ENCODE results near the gene HRC. TPM values are rescaled to one million over a fixed set of nuclear protein-coding genes. Genes with fewer than 3 reads are reported as not detected.
A peak's percentile ranks its signal among the peaks of the same experiment; 100 is the strongest.
"Not testable (repeated sequence)": the region's sequence is repeated elsewhere in the genome, so short reads cannot be mapped to it uniquely, and the experiment has no call there.

HRC gene
- total RNA-seq, 1 donor from 2014 or later: not detected

DNA sequence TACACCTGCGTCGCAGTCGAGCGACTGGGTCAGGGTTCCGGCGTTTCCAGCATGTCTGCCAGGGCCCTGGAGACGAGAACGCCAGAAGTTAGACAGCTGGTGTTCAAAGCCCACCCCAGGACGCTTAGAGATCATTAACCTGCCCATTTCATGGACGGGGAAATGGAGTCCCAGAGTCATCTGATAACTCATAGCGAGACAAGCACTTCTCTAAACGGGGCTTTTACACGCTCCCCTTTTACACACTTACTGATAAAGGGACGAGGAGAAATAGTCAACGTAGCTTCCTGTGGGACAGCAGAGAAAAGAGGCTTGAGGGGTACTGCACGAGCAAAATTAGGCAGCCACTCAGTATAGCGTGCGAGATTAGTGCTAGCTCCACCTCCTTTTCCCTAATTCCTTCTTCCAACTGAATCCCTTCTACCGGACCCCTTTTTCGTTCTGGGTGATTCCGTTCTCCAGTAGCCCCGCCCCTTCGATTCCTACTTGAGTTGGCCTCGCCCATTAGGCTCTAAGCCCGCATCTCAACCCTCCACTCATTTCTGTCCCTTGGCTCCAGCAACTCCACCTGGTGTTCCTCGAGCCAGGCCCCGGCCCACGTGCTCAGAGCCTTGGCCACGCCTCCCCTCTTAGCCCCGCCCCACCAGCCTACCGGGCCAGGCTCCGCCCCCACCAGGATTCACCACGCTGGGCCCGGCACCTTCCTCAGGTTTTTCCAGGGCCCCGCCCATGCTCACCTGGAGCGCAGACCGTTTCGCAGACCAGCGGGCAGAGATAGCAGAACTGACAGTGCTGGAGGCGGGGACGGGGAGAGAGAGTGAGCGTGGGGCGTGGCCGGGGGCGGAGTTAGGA, 3.7 kb downstream of the HRC start:
- TF ChIP-seq, protein P1, sequence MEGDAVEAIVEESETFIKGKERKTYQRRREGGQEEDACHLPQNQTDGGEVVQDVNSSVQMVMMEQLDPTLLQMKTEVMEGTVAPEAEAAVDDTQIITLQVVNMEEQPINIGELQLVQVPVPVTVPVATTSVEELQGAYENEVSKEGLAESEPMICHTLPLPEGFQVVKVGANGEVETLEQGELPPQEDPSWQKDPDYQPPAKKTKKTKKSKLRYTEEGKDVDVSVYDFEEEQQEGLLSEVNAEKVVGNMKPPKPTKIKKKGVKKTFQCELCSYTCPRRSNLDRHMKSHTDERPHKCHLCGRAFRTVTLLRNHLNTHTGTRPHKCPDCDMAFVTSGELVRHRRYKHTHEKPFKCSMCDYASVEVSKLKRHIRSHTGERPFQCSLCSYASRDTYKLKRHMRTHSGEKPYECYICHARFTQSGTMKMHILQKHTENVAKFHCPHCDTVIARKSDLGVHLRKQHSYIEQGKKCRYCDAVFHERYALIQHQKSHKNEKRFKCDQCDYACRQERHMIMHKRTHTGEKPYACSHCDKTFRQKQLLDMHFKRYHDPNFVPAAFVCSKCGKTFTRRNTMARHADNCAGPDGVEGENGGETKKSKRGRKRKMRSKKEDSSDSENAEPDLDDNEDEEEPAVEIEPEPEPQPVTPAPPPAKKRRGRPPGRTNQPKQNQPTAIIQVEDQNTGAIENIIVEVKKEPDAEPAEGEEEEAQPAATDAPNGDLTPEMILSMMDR (conservative IDR thresholded peaks at IDR 0.05; ENCODE audit: low read depth, low read length): no peak
- peak overlapping the region; percentile 16 for H3K4me3 ChIP-seq (ENCODE audit: low read depth, low read length)
- no peak for DNase-seq (ENCODE audit: low read depth)

DNA sequence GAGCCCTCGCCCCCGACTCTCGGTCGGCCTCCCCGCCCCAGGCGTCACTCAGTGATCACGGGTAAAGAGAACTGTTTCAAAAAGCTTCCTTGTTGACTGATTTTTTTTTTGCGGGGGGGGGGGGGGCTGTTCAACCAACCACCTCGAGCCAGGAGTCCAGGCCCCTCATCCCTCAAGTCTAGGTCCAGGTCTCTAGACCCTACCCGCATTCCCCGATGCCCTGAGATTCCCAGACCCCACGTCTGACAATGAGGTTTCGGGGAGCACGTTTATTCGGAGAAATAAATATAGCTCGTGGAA, 4.3 kb downstream of the HRC start:
- H3K4me3 ChIP-seq (ENCODE audit: low read depth, low read length): peak overlapping the region; percentile 78
- TF ChIP-seq, protein P1 (conservative IDR thresholded peaks at IDR 0.05; ENCODE audit: low read depth, low read length): no peak

DNA sequence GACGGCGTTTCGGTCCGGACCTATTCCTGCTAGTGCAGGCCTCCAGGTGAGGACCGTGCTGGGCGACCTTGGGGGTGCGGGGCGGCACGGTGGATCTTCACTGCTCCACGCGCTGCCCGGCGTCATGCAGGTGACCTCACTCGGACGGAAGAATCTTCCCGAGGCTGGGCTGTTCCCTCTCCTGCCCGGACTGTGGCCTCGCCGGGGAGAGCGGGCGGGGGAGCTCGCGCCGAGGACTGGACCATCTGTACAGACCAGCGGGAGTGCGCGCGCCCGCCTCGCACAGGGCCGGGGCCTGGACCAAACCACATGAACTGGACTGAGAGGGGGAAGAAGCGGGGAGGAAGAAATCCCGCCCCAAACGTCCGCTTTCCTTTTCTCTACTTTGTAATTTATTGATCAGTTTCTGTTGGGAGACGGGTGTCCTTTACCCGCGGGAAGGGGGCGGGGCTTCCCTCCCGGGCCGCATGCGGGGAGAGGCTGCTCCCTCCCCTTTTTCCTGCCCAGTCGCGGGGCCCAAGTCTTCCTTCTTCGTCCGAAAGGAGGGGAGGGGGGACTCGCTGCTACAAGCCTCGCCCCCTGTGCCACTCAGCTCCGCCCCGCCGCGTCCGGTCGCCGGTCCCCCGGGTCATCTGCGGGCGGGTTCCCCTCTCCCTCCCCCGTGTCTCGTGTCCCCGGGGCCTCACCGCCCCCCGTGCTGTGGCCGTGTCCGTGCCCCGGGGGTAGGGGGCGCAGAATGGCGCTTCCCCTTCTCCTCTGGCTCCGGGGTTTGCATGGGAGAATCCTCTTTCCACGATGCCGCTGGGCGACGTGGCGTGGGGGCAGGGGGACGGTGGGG, 4.9 kb downstream of the HRC start:
- TF ChIP-seq, protein P1 (conservative IDR thresholded peaks at IDR 0.05; ENCODE audit: low read depth, low read length): no peak
- peak overlapping the region; percentile 78 for H3K4me3 ChIP-seq (ENCODE audit: low read depth, low read length)
- no peak for DNase-seq (ENCODE audit: low read depth)

More for the DNA sequence above, 4.3 kb downstream of the HRC start:
- no peak for DNase-seq (ENCODE audit: low read depth)

DNA sequence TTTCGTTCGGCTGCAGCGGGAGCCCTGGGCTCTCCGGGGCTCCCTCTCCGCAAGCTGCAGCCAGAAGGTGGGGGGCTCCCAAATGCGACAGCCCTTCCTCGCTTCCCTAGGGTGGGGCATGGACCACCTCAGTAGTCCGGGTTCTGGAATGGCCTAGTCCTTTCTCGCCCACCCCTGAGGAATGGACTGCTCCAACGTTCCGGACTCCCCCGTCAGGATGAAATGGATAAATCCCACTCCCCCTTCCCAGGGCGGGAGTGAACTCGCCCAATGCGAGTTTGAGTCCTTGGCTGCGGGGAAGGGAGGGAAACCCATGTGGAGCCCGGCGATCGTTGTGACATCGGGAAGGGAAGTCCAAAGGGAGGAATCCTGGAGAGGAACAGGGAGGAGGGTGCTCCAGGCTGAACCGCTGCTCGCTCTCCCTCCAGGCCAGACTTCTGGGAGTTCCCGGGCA, 5.5 kb downstream of the HRC start:
- TF ChIP-seq, protein P1 (conservative IDR thresholded peaks at IDR 0.05; ENCODE audit: low read depth, low read length): no peak
- peak overlapping the region; percentile 78 for H3K4me3 ChIP-seq (ENCODE audit: low read depth, low read length)
- no peak for DNase-seq (ENCODE audit: low read depth)

DNA sequence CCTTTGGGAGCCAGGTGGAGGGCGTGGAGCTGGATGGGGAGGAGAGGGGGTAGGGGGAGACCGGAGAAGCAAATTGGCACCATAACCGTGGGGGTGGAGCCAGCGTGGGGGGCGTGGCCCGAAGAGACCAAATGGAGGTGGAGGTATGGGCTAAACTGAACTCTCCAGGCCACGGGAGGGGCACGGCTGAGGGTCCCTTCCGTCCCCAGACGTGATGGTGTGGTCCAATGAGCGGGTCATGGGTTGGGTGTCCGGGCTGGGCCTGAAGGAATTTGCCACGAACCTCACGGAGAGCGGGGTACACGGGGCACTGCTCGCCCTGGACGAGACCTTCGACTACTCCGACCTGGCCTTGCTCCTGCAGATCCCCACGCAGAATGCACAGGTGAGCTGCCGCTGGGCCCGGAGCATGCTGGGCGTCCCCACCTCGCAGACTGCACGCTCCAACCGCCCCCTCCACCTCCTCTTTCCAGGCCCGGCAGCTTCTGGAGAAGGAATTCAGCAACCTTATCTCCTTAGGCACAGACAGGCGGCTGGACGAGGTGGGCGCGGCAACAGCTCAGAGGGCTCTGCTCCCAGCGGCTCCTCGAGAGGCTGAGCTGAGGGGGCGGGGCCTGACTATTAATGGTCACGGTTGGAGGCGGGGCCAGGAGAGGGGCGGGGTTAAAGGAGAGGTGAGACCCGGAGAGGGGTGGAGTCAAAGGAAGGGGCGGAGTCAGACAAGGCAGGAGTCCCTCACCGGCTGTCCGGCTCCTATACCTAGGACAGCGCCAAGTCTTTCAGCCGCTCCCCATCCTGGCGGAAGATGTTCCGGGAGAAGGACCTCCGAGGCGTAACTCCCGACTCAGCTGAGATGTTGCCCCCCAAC, 6.2 kb downstream of the HRC start:
- DNase-seq (ENCODE audit: low read depth): no peak
- TF ChIP-seq, protein P1 (conservative IDR thresholded peaks at IDR 0.05; ENCODE audit: low read depth, low read length): no peak
- peak overlapping the region; percentile 78 for H3K4me3 ChIP-seq (ENCODE audit: low read depth, low read length)

DNA sequence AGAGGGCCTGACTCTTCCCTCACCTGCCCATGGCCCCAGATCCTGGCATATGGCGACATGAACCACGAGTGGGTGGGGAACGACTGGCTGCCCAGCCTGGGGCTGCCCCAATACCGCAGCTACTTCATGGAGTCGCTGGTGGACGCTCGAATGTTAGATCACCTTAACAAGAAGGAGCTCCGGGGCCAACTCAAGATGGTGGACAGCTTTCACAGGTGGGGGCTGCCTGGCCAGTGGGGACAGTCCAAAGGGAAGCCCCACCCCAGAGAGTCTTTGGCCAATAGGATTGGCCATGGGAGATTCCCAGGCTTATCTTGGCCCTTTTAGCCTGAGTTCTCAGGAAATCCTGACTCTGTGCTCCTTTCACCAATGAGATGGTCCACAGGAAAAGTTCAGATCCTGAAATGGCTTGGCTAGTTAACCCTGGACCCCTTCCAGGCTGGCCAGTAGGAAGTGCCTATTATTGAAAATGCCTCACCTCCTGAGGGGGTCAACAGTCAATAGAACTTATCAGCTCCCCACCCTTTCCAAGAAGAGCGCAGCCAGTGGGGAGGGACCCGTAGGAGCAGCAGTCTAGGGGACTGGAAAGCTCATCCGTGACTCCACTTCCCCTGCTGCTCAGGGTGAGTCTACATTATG, 7.0 kb downstream of the HRC start:
- TF ChIP-seq, protein P1 (conservative IDR thresholded peaks at IDR 0.05; ENCODE audit: low read depth, low read length): no peak
- no peak overlapping the region for H3K4me3 ChIP-seq (ENCODE audit: low read depth, low read length)
- no peak for DNase-seq (ENCODE audit: low read depth)

DNA sequence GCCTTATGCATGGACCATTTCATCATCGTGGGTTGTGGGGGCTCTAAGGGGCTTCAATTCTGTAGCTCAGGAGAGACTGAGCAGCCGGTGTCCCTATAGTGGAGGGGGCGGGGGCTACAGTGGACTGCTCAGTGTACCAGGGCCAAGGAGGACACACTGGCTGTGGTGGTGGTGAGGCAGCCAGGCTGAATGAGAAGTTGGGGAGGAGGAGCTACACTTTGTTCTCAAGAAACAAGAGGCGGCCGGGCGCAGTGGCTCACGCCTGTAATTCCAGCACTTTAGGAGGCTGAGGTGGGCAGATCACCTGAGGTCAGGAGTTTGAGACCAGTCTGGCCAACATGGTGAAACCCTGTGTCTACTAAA, 8.8 kb downstream of the HRC start:
- H3K4me3 ChIP-seq (ENCODE audit: low read depth, low read length): peak overlapping the region; percentile 36

More for the DNA sequence above, 8.8 kb downstream of the HRC start:
- not testable (repeated sequence) for DNase-seq (ENCODE audit: low read depth)
